ENCODE measurements around the gene ATP10B.

DNA sequence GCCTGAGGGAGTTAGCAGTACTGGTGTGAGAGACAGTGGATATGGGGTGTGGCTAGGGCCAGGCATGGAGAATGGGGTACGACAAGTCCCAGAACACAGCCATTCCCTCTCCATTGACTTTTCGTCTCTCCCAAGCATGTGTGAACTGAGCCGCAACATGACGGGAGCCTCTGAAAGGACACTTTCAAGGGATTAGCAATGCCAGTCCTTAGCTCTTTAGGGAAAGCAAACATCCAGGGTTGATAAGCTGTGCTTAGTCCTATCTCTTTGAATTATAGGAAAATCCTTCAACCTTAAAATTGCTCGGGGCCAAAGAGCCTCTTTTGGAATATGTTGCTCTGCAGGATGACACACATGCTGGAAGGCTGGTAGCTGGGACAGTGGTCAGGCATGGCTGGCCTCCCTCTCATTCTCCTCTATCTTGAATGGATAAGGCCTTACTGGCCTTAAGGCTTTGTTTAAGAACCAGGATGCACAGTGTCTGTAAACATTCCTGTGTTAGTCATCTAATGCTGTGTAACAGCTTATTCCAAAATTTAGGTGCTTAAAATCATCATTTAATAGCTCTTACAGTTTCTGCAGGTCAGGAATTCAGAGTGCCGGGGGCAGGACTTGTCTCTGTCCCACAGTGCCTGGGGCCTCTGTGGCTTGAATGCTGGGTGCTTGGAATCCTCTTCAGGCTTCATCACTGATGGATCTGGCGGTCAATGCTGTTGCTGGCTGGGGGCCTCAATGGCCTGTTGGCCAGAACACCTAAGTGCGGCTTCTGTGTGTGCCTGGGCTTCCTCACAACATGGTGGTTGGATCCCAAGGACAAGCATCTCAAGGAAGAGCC, 335.1 kb downstream of the ATP10B start:
- TF ChIP-seq, protein P1, sequence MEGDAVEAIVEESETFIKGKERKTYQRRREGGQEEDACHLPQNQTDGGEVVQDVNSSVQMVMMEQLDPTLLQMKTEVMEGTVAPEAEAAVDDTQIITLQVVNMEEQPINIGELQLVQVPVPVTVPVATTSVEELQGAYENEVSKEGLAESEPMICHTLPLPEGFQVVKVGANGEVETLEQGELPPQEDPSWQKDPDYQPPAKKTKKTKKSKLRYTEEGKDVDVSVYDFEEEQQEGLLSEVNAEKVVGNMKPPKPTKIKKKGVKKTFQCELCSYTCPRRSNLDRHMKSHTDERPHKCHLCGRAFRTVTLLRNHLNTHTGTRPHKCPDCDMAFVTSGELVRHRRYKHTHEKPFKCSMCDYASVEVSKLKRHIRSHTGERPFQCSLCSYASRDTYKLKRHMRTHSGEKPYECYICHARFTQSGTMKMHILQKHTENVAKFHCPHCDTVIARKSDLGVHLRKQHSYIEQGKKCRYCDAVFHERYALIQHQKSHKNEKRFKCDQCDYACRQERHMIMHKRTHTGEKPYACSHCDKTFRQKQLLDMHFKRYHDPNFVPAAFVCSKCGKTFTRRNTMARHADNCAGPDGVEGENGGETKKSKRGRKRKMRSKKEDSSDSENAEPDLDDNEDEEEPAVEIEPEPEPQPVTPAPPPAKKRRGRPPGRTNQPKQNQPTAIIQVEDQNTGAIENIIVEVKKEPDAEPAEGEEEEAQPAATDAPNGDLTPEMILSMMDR (tag by site-specific recombination; IDR thresholded peaks at IDR 0.05) = no peak
- no peak for TF ChIP-seq ZNF23 (tag by site-specific recombination; IDR thresholded peaks at IDR 0.05; ENCODE audit: borderline replicate concordance)
- TF ChIP-seq ZNF48 (tag by site-specific recombination; IDR thresholded peaks at IDR 0.05) = no peak
- no peak for TF ChIP-seq ZNF747 (tag by site-specific recombination; IDR thresholded peaks at IDR 0.05)
- no peak for TF ChIP-seq HOXC10 (CRISPR knock-in tag; IDR thresholded peaks at IDR 0.05)
- no peak for TF ChIP-seq TCF7L2 (IDR thresholded peaks at IDR 0.05; ENCODE audit: borderline replicate concordance, low read depth, low read length)
- no peak for TF ChIP-seq ZNF157 (tag by site-specific recombination; IDR thresholded peaks at IDR 0.05)

All from HEK293 (cell line).